Fibroblast of mammary gland (primary cell): ENCODE measurements around the gene CUTC.

Experiments
- DNase-seq: peaks from one replicate; pipeline ENCODE4 v3.0.0-alpha.2; 2010; ENCODE audit warnings: low read depth
- H3K4me3 ChIP-seq: 2 replicates; pipeline ENCODE4 v1.5.1; 2011; ENCODE audit warnings: low read depth, mild to moderate bottlenecking, low read length, moderate library complexity; ENCODE audit not compliant: control insufficient read depth
- CTCF ChIP-seq: conservative IDR thresholded peaks from 2 replicates; pipeline ENCODE4 v1.5.1; 2011; ENCODE audit warnings: low read depth, low read length, inconsistent platforms; ENCODE audit not compliant: control insufficient read depth, insufficient read depth

The CUTC gene

DNA sequence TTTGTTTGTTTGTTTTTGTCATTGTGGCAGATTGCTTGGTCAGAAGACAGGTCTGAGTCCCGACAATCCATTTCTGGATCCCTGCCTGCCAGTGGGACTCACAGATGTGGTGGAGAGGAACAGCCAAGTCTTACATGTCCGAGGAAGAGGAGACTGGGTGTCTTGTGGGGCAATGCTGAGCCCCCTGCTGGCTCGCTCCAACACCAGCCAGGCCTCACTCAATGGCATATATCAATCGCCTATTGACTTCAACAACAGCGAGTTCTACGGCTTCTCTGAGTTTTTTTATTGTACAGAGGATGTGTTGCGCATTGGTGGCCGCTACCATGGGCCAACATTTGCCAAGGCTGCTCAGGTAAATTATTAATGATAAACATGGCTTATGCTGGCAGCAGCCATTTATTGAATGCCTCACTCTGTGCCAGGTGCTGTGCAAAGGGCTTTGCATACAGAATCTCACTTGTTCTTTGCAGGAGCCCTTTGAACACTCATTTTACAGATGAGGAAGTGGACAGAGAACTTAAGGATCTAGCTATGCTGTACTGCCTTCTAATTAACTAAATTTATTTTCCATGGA is 33.4 kb upstream of the CUTC start:
- no peak for DNase-seq
- no peak for TF ChIP-seq CTCF
- no peak overlapping the region for H3K4me3 ChIP-seq

- TF ChIP-seq CTCF, result no peak
- H3K4me3 ChIP-seq, result no peak overlapping the region
- DNase-seq, result no peak
These were observed 31.4 kb upstream of the CUTC start for GRCh38 chr10:99700649-99701048.

- TF ChIP-seq CTCF, result no peak
- DNase-seq, result no peak
- no peak overlapping the region for H3K4me3 ChIP-seq
These were observed 23.5 kb upstream of the CUTC start for GRCh38 chr10:99708428-99709012.

- TF ChIP-seq CTCF, result peak; percentile 7
- DNase-seq, result peak; percentile 67
- H3K4me3 ChIP-seq, result no peak overlapping the region
These were observed 22.4 kb upstream of the CUTC start for GRCh38 chr10:99709480-99710229.

DNA sequence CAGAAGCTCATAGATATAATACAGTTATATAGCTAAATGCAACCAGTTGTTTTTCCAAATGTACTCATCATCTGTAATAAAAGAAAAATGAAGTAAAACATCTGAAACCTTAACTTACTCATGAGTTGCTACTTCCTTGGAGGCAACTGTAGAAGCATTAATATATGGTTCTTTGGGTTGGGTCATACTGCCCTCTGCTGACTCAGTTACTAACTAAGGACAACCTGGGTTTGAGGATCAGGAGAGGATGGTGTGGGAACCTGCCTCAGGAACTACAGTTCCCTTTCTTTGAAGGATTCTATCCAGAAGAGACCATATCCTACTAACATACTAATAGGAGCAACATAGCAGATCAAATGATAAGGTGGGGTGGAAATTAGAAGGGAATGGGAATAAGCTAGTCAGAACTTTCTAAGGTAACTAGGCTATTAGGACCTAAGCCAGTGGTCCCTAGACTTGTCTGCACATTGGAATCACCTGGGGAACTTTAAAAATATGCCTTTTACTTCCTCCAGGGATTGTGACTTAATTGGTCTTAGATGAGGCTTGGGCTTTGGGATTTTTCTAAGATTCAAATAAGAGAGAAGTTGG is 20.8 kb upstream of the CUTC start:
- peak; percentile 81 for DNase-seq
- peak; percentile 72 for TF ChIP-seq CTCF
- no peak overlapping the region for H3K4me3 ChIP-seq

DNA sequence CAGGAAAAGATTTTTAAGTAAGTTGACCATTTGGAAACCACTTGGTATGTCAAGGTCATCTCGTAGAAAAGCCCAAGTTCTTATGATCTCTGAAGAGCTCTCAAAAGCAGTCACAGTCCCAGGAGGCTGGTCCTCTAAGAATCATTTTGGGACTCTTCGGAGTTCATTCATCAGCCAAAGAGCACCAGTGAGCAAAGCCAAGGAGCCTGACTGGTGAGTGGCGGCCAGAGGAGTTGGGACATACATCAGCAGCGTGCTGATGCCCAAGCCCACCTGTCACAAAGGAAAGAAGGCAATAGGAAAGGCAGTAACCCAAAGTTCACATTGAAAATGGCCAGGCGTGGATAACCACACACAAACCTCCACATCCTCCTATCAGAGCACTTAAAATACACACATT is 17.6 kb upstream of the CUTC start:
- no peak for DNase-seq
- no peak overlapping the region for H3K4me3 ChIP-seq
- no peak for TF ChIP-seq CTCF
